Panc1 (cell line): Measurements from ENCODE around the gene HRH2.

Experiments used
- POLR2AphosphoS5 ChIP-seq: IDR thresholded peaks from 2 replicates; pipeline ENCODE4 v1.6.1; 2012; ENCODE audit warnings: mild to moderate bottlenecking, low read depth, low read length, moderate library complexity
- SIN3A ChIP-seq: IDR thresholded peaks from 2 replicates; pipeline ENCODE4 v1.6.1; 2012; ENCODE audit warnings: low read depth, mild to moderate bottlenecking, low read length, moderate library complexity, borderline replicate concordance; ENCODE audit not compliant: insufficient read depth
- TF ChIP-seq, protein P1 (sequence below): fragments of 450-650 bp; IDR thresholded peaks from 2 replicates; pipeline ENCODE4 v1.5.1; 2017; ENCODE audit warnings: mild to moderate bottlenecking

DNA sequence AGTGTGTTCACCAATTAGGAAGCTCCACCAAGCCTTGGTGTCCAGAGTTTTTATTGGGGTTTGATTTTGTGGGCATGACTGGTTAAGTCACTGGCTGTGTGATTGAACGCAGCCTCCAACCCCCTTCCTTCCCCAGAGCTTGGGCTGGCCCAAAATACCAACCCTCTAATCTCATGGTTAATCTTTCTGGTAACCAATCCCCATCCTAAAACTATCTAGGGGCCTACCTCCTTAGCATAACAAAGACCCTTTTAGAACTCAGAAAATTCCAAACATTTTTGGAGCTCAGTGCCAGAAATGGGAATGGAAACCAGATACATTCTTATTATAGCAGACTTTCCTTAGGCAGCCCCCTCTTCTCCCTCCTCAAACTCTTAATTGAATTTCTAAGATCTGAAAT is 35.9 kb upstream of the HRH2 start:
- TF ChIP-seq POLR2AphosphoS5 (no peak), SIN3A (no peak)
- TF ChIP-seq, protein P1, sequence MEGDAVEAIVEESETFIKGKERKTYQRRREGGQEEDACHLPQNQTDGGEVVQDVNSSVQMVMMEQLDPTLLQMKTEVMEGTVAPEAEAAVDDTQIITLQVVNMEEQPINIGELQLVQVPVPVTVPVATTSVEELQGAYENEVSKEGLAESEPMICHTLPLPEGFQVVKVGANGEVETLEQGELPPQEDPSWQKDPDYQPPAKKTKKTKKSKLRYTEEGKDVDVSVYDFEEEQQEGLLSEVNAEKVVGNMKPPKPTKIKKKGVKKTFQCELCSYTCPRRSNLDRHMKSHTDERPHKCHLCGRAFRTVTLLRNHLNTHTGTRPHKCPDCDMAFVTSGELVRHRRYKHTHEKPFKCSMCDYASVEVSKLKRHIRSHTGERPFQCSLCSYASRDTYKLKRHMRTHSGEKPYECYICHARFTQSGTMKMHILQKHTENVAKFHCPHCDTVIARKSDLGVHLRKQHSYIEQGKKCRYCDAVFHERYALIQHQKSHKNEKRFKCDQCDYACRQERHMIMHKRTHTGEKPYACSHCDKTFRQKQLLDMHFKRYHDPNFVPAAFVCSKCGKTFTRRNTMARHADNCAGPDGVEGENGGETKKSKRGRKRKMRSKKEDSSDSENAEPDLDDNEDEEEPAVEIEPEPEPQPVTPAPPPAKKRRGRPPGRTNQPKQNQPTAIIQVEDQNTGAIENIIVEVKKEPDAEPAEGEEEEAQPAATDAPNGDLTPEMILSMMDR = no peak
